ENCODE data around the gene NHS. TPM values are rescaled to one million over a fixed set of nuclear protein-coding genes. Genes with fewer than 3 reads are reported as not detected.

The NHS gene
- polyA plus RNA-seq, 1 donor (not counting 4 experiments of a cell fraction or from before 2014, with no cell fraction given) = 5.4 TPM

GRCh38 chrX:17410651-17411050 is 35.7 kb downstream of the NHS start:
- FAIRE-seq = no peak
- peaks cover 37% of the 10 kb centered on the region for H3K79me2 ChIP-seq (ENCODE audit: control insufficient read depth, insufficient read depth, low read length)

GRCh38 chrX:17411205-17411604 is 36.2 kb downstream of the NHS start:
- H3K27ac ChIP-seq (ENCODE audit: control insufficient read depth, insufficient read depth, low read length) = peak overlapping the region; percentile 6
- dilution Hi-C loops (cut with MboI; ENCODE audit: extremely low pct_ligation_motif_present, low sequenced_read_pairs) = no loop called here

More at GRCh38 chrX:17410651-17411050, 35.7 kb downstream of the NHS start:
- dilution Hi-C loops (cut with MboI; ENCODE audit: extremely low pct_ligation_motif_present, low sequenced_read_pairs) = no loop called here
- Histone ChIP-seq H3K9me3 (ENCODE audit: control insufficient read depth, low read depth, low read length) (no peaks in the 10 kb centered on the region), H3K4me2 (ENCODE audit: control insufficient read depth, extremely low read depth, insufficient read depth, low read depth, low read length) (no peak overlapping the region), H3K9ac (ENCODE audit: control insufficient read depth, extremely low read depth, insufficient read depth, low read length) (no peak overlapping the region), H3K36me3 (ENCODE audit: control insufficient read depth in 2 of 2, extremely low read depth in 1 of 2, insufficient read depth in 2 of 2, low read length in 2 of 2) (no peaks in the 10 kb centered on the region), H3K4me1 (ENCODE audit: control insufficient read depth, extremely low read depth, insufficient read depth, low read length) (peaks cover 54% of the 10 kb centered on the region), H3K27ac (ENCODE audit: control insufficient read depth, insufficient read depth, low read length) (no peak overlapping the region), H3K27me3 (ENCODE audit: control insufficient read depth, extremely low read depth, insufficient read depth, low read length) (no peaks in the 10 kb centered on the region), H4K20me1 (ENCODE audit: control insufficient read depth, extremely low read depth, insufficient read depth, low read length) (no peaks in the 10 kb centered on the region), H2AFZ (ENCODE audit: control insufficient read depth, low read length) (no peak overlapping the region), H3K9me1 (ENCODE audit: control insufficient read depth, extremely low read depth, insufficient read depth, low read length) (no peaks in the 10 kb centered on the region), H3K4me3 (ENCODE audit: control insufficient read depth in 2 of 3, extremely low read depth in 1 of 3, insufficient read depth in 2 of 3, low read depth in 1 of 3, low read length in 3 of 3) (no peak overlapping the region)
- TF ChIP-seq EZH2 (IDR thresholded peaks at IDR 0.05; ENCODE audit: low read length) = no peak
- TF ChIP-seq CTCF (optimal IDR thresholded peaks at IDR 0.05 in 1 of 3, IDR thresholded peaks at IDR 0.05 in 1 of 3, conservative IDR thresholded peaks at IDR 0.05 in 1 of 3; ENCODE audit: extremely low read depth in 1 of 3, insufficient read depth in 2 of 3, low read length in 3 of 3) = no peak
- DNase-seq (ENCODE audit: low read depth, low spot score) = no peak

More at GRCh38 chrX:17411205-17411604, 36.2 kb downstream of the NHS start:
- H3K79me2 ChIP-seq (ENCODE audit: control insufficient read depth, insufficient read depth, low read length) = peaks cover 40% of the 10 kb centered on the region
- H3K27me3 ChIP-seq (ENCODE audit: control insufficient read depth, extremely low read depth, insufficient read depth, low read length) = no peaks in the 10 kb centered on the region
- FAIRE-seq (peak; percentile 20), DNase-seq (ENCODE audit: low read depth, low spot score) (no peak)
- no peak overlapping the region for H3K4me2 ChIP-seq (ENCODE audit: control insufficient read depth, extremely low read depth, insufficient read depth, low read depth, low read length)
- no peaks in the 10 kb centered on the region for H3K36me3 ChIP-seq (ENCODE audit: control insufficient read depth in 2 of 2, extremely low read depth in 1 of 2, insufficient read depth in 2 of 2, low read length in 2 of 2)
- H3K9me3 ChIP-seq (ENCODE audit: control insufficient read depth, low read depth, low read length) = no peaks in the 10 kb centered on the region
- H3K4me1 ChIP-seq (ENCODE audit: control insufficient read depth, extremely low read depth, insufficient read depth, low read length) = peaks cover 50% of the 10 kb centered on the region
- H4K20me1 ChIP-seq (ENCODE audit: control insufficient read depth, extremely low read depth, insufficient read depth, low read length) = no peaks in the 10 kb centered on the region
- H3K4me3 ChIP-seq (ENCODE audit: control insufficient read depth in 2 of 3, extremely low read depth in 1 of 3, insufficient read depth in 2 of 3, low read depth in 1 of 3, low read length in 3 of 3) = no peak overlapping the region
- no peak for TF ChIP-seq CTCF (optimal IDR thresholded peaks at IDR 0.05 in 1 of 3, IDR thresholded peaks at IDR 0.05 in 1 of 3, conservative IDR thresholded peaks at IDR 0.05 in 1 of 3; ENCODE audit: extremely low read depth in 1 of 3, insufficient read depth in 2 of 3, low read length in 3 of 3)
- TF ChIP-seq EZH2 (IDR thresholded peaks at IDR 0.05; ENCODE audit: low read length) = no peak
- no peaks in the 10 kb centered on the region for H3K9me1 ChIP-seq (ENCODE audit: control insufficient read depth, extremely low read depth, insufficient read depth, low read length)
- H3K9ac ChIP-seq (ENCODE audit: control insufficient read depth, extremely low read depth, insufficient read depth, low read length) = no peak overlapping the region
- no peak overlapping the region for H2AFZ ChIP-seq (ENCODE audit: control insufficient read depth, low read length)
